ENCODE measurements around the gene ITGB4. TPM values are rescaled to one million over a fixed set of nuclear protein-coding genes. Genes with fewer than 3 reads are reported as not detected.

ITGB4 gene
- total and polyA plus RNA-seq, 2 donors (not counting 3 experiments of a cell fraction or from before 2014, with no cell fraction given), result 4.2 to 6.7 TPM

DNA sequence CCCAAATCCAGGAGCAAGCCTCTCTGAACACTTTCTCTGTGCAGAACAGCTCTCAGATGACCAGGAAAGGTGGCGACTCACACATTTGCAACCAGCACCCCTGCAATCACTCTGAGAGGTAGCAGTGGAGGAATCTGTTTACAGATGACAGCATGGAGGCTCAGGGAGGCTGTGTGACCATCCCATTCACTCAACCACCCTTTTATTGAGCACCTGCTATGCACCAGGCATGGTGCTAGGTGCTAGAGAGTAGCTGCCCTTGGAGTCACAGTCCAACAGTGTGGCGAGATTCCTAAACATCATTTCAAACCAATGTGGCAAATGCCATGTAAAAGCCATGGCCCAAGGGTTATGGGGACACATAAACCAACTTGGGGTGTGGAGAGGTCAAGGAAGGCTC, 1.5 kb upstream of the ITGB4 start:
- peaks cover 6 to 11% of the 10 kb centered on the region in 2 experiments for H3K27me3 ChIP-seq (ENCODE audit: control insufficient read depth in 2 of 2, insufficient read depth in 2 of 2, low read length in 2 of 2)
- TF ChIP-seq EZH2 (IDR thresholded peaks at IDR 0.05; ENCODE audit: borderline replicate concordance, low read depth, low read length, severe bottlenecking) (peak; percentile 6), CTCF (IDR thresholded peaks at IDR 0.05; ENCODE audit: extremely low read depth in 1 of 2, insufficient read depth in 1 of 2, low read depth in 1 of 2, low read length in 2 of 2) (no peak)
- no peak overlapping the region for H3K9ac ChIP-seq (replicated peaks; ENCODE audit: extremely low read depth, insufficient read depth, low read length)
- no peak for DNase-seq (ENCODE audit: low read depth, low spot score)
- no peaks in the 10 kb centered on the region for H3K9me1 ChIP-seq (replicated peaks; ENCODE audit: control insufficient read depth, extremely low read depth, insufficient read depth, low read length)
- ChIA-PET POLR2A (interaction anchor here (0.7 kb wide), 1 partner anchor 10 kb away, joined by 3 read pairs; no protein-coding TSS in a partner anchor), CTCF (interaction anchor here (0.8 to 5.2 kb wide), 9 partner anchors 23 to 86 kb away, joined by 3 to 33 read pairs (median 8); partner anchors contain the start of gene SMIM5)
- no peak overlapping the region for H2AFZ ChIP-seq (ENCODE audit: low read depth, low read length)
- H3K4me2 ChIP-seq (ENCODE audit: insufficient read depth, low read length), result no peak overlapping the region
- no peak overlapping the region for H3K27ac ChIP-seq (ENCODE audit: insufficient read depth, low read depth, low read length)
- H3K4me3 ChIP-seq (replicated peaks in 1 of 3; ENCODE audit: insufficient read depth in 1 of 3, low read depth in 1 of 3, low read length in 3 of 3), result no peak overlapping the region
- no TSS peak for BruUV-seq (replicated peaks)
- intact Hi-C loops (cut with micrococcal nuclease), result no loop called here
- no peaks in the 10 kb centered on the region for H3K79me2 ChIP-seq (ENCODE audit: control insufficient read depth, insufficient read depth, low read length)
- no peaks in the 10 kb centered on the region for H3K9me3 ChIP-seq (replicated peaks; ENCODE audit: control insufficient read depth, insufficient read depth, low read length)
- dilution Hi-C loops (cut with MboI; ENCODE audit: extremely low pct_ligation_motif_present, low sequenced_read_pairs), result no loop called here
- no peak for FAIRE-seq
- no peaks in the 10 kb centered on the region for H4K20me1 ChIP-seq (replicated peaks; ENCODE audit: control insufficient read depth, extremely low read depth, insufficient read depth, low read length)
- no peaks in the 10 kb centered on the region for H3K36me3 ChIP-seq (ENCODE audit: control insufficient read depth in 2 of 2, extremely low read depth in 1 of 2, insufficient read depth in 2 of 2, low read length in 2 of 2)
- peaks cover 2% of the 10 kb centered on the region for H3K4me1 ChIP-seq (ENCODE audit: control insufficient read depth, extremely low read depth, insufficient read depth, low read length)

GRCh38 chr17:75721463-75722011, 278 bp downstream of the ITGB4 start:
- Histone ChIP-seq H2AFZ (ENCODE audit: low read depth, low read length) (peak overlapping the region; percentile 37), H3K27ac (ENCODE audit: insufficient read depth, low read depth, low read length) (no peak overlapping the region), H3K36me3 (ENCODE audit: control insufficient read depth in 2 of 2, extremely low read depth in 1 of 2, insufficient read depth in 2 of 2, low read length in 2 of 2) (no peaks in the 10 kb centered on the region), H3K9me1 (replicated peaks; ENCODE audit: control insufficient read depth, extremely low read depth, insufficient read depth, low read length) (no peaks in the 10 kb centered on the region), H3K4me3 (replicated peaks in 1 of 3; ENCODE audit: insufficient read depth in 1 of 3, low read depth in 1 of 3, low read length in 3 of 3) (peak overlapping the region in 1 of 3 experiments; percentile 33), H3K9me3 (replicated peaks; ENCODE audit: control insufficient read depth, insufficient read depth, low read length) (no peaks in the 10 kb centered on the region), H3K9ac (replicated peaks; ENCODE audit: extremely low read depth, insufficient read depth, low read length) (no peak overlapping the region), H3K4me2 (ENCODE audit: insufficient read depth, low read length) (no peak overlapping the region), H3K4me1 (ENCODE audit: control insufficient read depth, extremely low read depth, insufficient read depth, low read length) (peaks cover 2% of the 10 kb centered on the region), H4K20me1 (replicated peaks; ENCODE audit: control insufficient read depth, extremely low read depth, insufficient read depth, low read length) (no peaks in the 10 kb centered on the region), H3K27me3 (ENCODE audit: control insufficient read depth in 2 of 2, insufficient read depth in 2 of 2, low read length in 2 of 2) (peaks cover 6 to 11% of the 10 kb centered on the region in 2 experiments), H3K79me2 (ENCODE audit: control insufficient read depth, insufficient read depth, low read length) (no peaks in the 10 kb centered on the region)
- BruUV-seq (replicated peaks), result no TSS peak
- dilution Hi-C loops (cut with MboI; ENCODE audit: extremely low pct_ligation_motif_present, low sequenced_read_pairs), result no loop called here
- intact Hi-C loops (cut with micrococcal nuclease), result no loop called here
- FAIRE-seq (no peak), DNase-seq (ENCODE audit: low read depth, low spot score) (no peak)
- ChIA-PET POLR2A (interaction anchor here (1.3 kb wide), 1 partner anchor 35 kb away, joined by 3 read pairs; no protein-coding TSS in a partner anchor), CTCF (interaction anchor here (1.0 to 5.2 kb wide), 8 partner anchors 16 to 89 kb away, joined by 3 to 33 read pairs (median 6); partner anchors contain the start of gene SMIM5)
- no peak for TF ChIP-seq MYC (IDR thresholded peaks at IDR 0.05; ENCODE audit: low read depth, low read length)
- no peak for TF ChIP-seq GATA2 (IDR thresholded peaks at IDR 0.05; ENCODE audit: insufficient read depth, insufficient read length, low read depth, low read length)
- no peak for TF ChIP-seq CTCF (IDR thresholded peaks at IDR 0.05; ENCODE audit: extremely low read depth in 1 of 2, insufficient read depth in 1 of 2, low read depth in 1 of 2, low read length in 2 of 2)
- no peak for TF ChIP-seq EZH2 (IDR thresholded peaks at IDR 0.05; ENCODE audit: borderline replicate concordance, low read depth, low read length, severe bottlenecking)
- no peak for TF ChIP-seq FOS (IDR thresholded peaks at IDR 0.05; ENCODE audit: borderline replicate concordance, insufficient read depth, low read length)
- no peak for TF ChIP-seq JUN (IDR thresholded peaks at IDR 0.05; ENCODE audit: borderline replicate concordance, insufficient read depth, insufficient read length, low read depth)
- TF ChIP-seq, protein P1, sequence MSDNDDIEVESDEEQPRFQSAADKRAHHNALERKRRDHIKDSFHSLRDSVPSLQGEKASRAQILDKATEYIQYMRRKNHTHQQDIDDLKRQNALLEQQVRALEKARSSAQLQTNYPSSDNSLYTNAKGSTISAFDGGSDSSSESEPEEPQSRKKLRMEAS (IDR thresholded peaks at IDR 0.05; ENCODE audit: insufficient read depth, insufficient read length), result no peak
- no peak for TF ChIP-seq POLR2AphosphoS5 (IDR thresholded peaks at IDR 0.05; ENCODE audit: insufficient read depth, low read depth, low read length)
- no peak for TF ChIP-seq POLR2A (IDR thresholded peaks at IDR 0.05; ENCODE audit: low read depth, low read length)
